Measurements from ENCODE around the gene METTL16. TPM values are rescaled to one million over a fixed set of nuclear protein-coding genes. Genes with fewer than 3 reads are reported as not detected.

METTL16 gene
- total and polyA plus RNA-seq, 9 of the 15 experiments (the other 6 are each of a cell fraction or from before 2014, with no cell fraction given), result 12.1 to 30.5 (median 19.8) TPM

DNA sequence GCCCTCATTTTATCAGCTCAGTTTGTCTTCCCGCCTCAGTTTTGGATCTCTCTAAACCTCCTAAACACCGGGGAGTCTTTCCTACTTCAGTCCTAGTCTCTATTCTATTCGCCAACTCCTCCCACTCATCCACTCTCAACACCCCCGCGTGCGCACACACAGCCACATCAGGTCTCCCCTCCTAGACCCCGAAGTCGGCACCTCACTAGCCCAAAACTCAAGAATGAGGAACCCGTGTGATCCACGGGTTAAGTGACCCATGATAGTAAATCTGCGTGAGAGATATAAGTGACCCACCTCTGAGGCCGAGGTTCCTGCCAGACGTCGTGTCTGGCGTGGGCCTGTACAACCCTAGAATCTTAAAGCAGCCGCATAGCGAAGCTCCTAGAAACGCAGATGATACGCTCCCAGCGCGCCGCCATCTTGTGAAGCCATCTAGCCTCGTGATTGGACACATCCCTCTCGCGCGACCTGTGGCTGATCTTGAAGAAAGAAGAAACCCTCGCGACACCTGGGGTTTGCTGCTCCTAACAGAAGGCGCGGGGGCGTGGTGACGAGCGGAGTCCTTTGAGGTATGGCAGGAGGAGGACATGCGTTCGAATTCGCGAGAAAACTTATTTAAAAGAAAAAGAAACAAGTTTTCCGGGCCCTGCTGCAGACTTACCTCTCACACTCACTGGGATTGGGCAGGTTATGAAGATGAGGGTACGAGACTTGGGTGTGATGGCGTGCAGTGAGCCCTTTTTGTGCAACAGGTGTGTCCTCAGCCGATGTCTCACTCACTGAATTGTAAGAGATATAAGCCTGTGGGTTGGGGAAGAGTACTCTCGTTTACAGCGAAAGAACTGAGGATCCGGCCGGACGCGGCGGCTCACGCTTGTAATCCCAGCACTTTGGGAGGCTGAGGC, at the start of gene METTL16 (continued):
- TF ChIP-seq, protein P1, sequence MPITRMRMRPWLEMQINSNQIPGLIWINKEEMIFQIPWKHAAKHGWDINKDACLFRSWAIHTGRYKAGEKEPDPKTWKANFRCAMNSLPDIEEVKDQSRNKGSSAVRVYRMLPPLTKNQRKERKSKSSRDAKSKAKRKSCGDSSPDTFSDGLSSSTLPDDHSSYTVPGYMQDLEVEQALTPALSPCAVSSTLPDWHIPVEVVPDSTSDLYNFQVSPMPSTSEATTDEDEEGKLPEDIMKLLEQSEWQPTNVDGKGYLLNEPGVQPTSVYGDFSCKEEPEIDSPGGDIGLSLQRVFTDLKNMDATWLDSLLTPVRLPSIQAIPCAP (CRISPR knock-in tag; IDR thresholded peaks at IDR 0.05; ENCODE audit: borderline replicate concordance), result no peak
- TF ChIP-seq ZNF436 (CRISPR knock-in tag; IDR thresholded peaks at IDR 0.05) (no peak), PRPF4 (IDR thresholded peaks at IDR 0.05; ENCODE audit: insufficient read depth, low read depth, low read length, poor library complexity, severe bottlenecking) (no peak), NCOA1 (IDR thresholded peaks at IDR 0.05; ENCODE audit: low read depth) (no peak), RFX1 (IDR thresholded peaks at IDR 0.05) (peak; percentile 51; the same call in 1 of the 2 replicates), FOS (IDR thresholded peaks at IDR 0.05; ENCODE audit: extremely low read depth, insufficient read length) (no peak), DNMT1 (IDR thresholded peaks at IDR 0.05) (no peak), E2F3 (CRISPR knock-in tag; IDR thresholded peaks at IDR 0.05) (no peak), ZNF41 (CRISPR knock-in tag; conservative IDR thresholded peaks at IDR 0.05) (no peak), ZNF239 (CRISPR knock-in tag; IDR thresholded peaks at IDR 0.05) (no peak), POLR3A (IDR thresholded peaks at IDR 0.05; ENCODE audit: borderline replicate concordance, extremely low read depth, insufficient read depth, insufficient read length) (no peak), KAT7 (CRISPR knock-in tag; IDR thresholded peaks at IDR 0.05; ENCODE audit: borderline replicate concordance) (0 out of 2 replicates have a peak, but pooled peaks have one; percentile 70), ZNF766 (CRISPR knock-in tag; conservative IDR thresholded peaks at IDR 0.05) (no peak), HNRNPLL (IDR thresholded peaks at IDR 0.05; ENCODE audit: low read depth, low read length, poor library complexity, severe bottlenecking) (peak; percentile 87), CREBBP (IDR thresholded peaks at IDR 0.05; ENCODE audit: low read depth, low read length) (no peak), SIN3A (IDR thresholded peaks at IDR 0.05; ENCODE audit: borderline replicate concordance in 2 of 2, control insufficient read depth in 1 of 2, low read depth in 2 of 2, low read length in 2 of 2) (peak in 1 of 2 experiments; percentile 45; a peak in 1 of 4 replicates), ZNF23 (CRISPR knock-in tag; IDR thresholded peaks at IDR 0.05) (no peak), PHB2 (IDR thresholded peaks at IDR 0.05; ENCODE audit: low read depth) (no peak), ZNF695 (CRISPR knock-in tag; IDR thresholded peaks at IDR 0.05) (no peak)
- TF ChIP-seq, protein P2, sequence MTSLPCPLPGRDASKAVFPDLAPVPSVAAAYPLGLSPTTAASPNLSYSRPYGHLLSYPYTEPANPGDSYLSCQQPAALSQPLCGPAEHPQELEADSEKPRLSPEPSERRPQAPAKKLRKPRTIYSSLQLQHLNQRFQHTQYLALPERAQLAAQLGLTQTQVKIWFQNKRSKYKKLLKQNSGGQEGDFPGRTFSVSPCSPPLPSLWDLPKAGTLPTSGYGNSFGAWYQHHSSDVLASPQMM (CRISPR knock-in tag; IDR thresholded peaks at IDR 0.05), result no peak
- TF ChIP-seq, protein P3, sequence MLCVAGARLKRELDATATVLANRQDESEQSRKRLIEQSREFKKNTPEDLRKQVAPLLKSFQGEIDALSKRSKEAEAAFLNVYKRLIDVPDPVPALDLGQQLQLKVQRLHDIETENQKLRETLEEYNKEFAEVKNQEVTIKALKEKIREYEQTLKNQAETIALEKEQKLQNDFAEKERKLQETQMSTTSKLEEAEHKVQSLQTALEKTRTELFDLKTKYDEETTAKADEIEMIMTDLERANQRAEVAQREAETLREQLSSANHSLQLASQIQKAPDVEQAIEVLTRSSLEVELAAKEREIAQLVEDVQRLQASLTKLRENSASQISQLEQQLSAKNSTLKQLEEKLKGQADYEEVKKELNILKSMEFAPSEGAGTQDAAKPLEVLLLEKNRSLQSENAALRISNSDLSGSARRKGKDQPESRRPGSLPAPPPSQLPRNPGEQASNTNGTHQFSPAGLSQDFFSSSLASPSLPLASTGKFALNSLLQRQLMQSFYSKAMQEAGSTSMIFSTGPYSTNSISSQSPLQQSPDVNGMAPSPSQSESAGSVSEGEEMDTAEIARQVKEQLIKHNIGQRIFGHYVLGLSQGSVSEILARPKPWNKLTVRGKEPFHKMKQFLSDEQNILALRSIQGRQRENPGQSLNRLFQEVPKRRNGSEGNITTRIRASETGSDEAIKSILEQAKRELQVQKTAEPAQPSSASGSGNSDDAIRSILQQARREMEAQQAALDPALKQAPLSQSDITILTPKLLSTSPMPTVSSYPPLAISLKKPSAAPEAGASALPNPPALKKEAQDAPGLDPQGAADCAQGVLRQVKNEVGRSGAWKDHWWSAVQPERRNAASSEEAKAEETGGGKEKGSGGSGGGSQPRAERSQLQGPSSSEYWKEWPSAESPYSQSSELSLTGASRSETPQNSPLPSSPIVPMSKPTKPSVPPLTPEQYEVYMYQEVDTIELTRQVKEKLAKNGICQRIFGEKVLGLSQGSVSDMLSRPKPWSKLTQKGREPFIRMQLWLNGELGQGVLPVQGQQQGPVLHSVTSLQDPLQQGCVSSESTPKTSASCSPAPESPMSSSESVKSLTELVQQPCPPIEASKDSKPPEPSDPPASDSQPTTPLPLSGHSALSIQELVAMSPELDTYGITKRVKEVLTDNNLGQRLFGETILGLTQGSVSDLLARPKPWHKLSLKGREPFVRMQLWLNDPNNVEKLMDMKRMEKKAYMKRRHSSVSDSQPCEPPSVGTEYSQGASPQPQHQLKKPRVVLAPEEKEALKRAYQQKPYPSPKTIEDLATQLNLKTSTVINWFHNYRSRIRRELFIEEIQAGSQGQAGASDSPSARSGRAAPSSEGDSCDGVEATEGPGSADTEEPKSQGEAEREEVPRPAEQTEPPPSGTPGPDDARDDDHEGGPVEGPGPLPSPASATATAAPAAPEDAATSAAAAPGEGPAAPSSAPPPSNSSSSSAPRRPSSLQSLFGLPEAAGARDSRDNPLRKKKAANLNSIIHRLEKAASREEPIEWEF (CRISPR knock-in tag; IDR thresholded peaks at IDR 0.05), result no peak

All from K562 (cell line).